OCI-LY1 (cell line): ENCODE results near the gene VTCN1.

Experiments
- H2AFZ ChIP-seq: fragments of 200-600 bp; sonication (generic), shearing (Covaris generic); 2 replicates; pipeline ENCODE4 v1.6.0; 2014; ENCODE audit warnings: antibody characterized with exemption, mild to moderate bottlenecking, low read length
- H3F3A ChIP-seq: fragments of 200-600 bp; sonication (generic), shearing (Covaris generic); 2 replicates; pipeline ENCODE4 v1.6.0; 2014; ENCODE audit warnings: mild to moderate bottlenecking, antibody characterized with exemption, low read length, moderate library complexity; ENCODE audit not compliant: insufficient read depth
- H3K27ac ChIP-seq: fragments of 200-600 bp; sonication (generic); 2 replicates; pipeline ENCODE4 v1.5.1; 2014; ENCODE audit warnings: low read length, mixed run types, mild to moderate bottlenecking, low read depth; ENCODE audit not compliant: poor library complexity, severe bottlenecking
- H3K27me3 ChIP-seq: fragments of 200-600 bp; sonication (generic); 2 replicates; pipeline ENCODE4 v1.6.0; 2014; ENCODE audit warnings: antibody characterized with exemption, mild to moderate bottlenecking, low read length, moderate library complexity; ENCODE audit not compliant: insufficient read depth
- H3K36me3 ChIP-seq: fragments of 200-600 bp; sonication (generic); 2 replicates; pipeline ENCODE4 v1.6.1; 2014; ENCODE audit warnings: mild to moderate bottlenecking, antibody characterized with exemption, low read length, moderate library complexity, mixed read lengths; ENCODE audit not compliant: insufficient read depth
- H3K4me1 ChIP-seq: fragments of 200-600 bp; sonication (generic); 2 replicates; pipeline ENCODE4 v1.5.1; 2014; ENCODE audit warnings: mild to moderate bottlenecking, low read length, moderate library complexity; ENCODE audit not compliant: insufficient read depth, severe bottlenecking
- H3K4me2 ChIP-seq: fragments of 200-600 bp; sonication (generic), shearing (Covaris generic); 2 replicates; pipeline ENCODE4 v1.6.1; 2014; ENCODE audit warnings: low read length
- H3K4me3 ChIP-seq: fragments of 200-600 bp; sonication (generic); 2 replicates; pipeline ENCODE4 v1.5.1; 2014; ENCODE audit warnings: low read length, low read depth, mild to moderate bottlenecking, mixed read lengths; ENCODE audit not compliant: poor library complexity, severe bottlenecking
- H3K79me2 ChIP-seq: fragments of 200-600 bp; shearing (Covaris generic); 2 replicates; pipeline ENCODE4 v1.6.1; 2016; ENCODE audit warnings: mixed run types, low read length, mixed read lengths; ENCODE audit not compliant: insufficient read depth
- H3K9ac ChIP-seq: fragments of 200-600 bp; sonication (generic), shearing (Covaris generic); 2 replicates; pipeline ENCODE4 v1.6.1; 2014; ENCODE audit warnings: mild to moderate bottlenecking, low read length, mixed read lengths
- H3K9me2 ChIP-seq: fragments of 200-600 bp; sonication (generic), shearing (Covaris generic); 2 replicates; pipeline ENCODE4 v1.6.1; 2014; ENCODE audit warnings: low read depth, mild to moderate bottlenecking, low read length, mixed read lengths
- H3K9me3 ChIP-seq: fragments of 200-600 bp; shearing (Covaris generic); 2 replicates; pipeline ENCODE4 v1.6.1; 2014; ENCODE audit warnings: low read length, mixed read lengths
- H4K20me1 ChIP-seq: fragments of 200-600 bp; sonication (generic), shearing (Covaris generic); 2 replicates; pipeline ENCODE4 v1.6.0; 2016; ENCODE audit warnings: mild to moderate bottlenecking, low read length; ENCODE audit not compliant: insufficient read depth
- EZH2 ChIP-seq: fragments of 200-600 bp; sonication (generic), shearing (Covaris generic); IDR thresholded peaks from 2 replicates; pipeline ENCODE4 v1.8.0; 2017; ENCODE audit warnings: borderline replicate concordance, mixed run types, mild to moderate bottlenecking, antibody characterized with exemption, low read length, moderate library complexity, mixed read lengths
- TF ChIP-seq, protein P1 (sequence below): fragments of 200-600 bp; sonication (generic), shearing (Covaris generic); IDR thresholded peaks from 2 replicates; pipeline ENCODE4 v1.5.1; 2017; ENCODE audit warnings: mild to moderate bottlenecking, antibody characterized with exemption, low read length, moderate library complexity, mixed read lengths

The VTCN1 gene

DNA sequence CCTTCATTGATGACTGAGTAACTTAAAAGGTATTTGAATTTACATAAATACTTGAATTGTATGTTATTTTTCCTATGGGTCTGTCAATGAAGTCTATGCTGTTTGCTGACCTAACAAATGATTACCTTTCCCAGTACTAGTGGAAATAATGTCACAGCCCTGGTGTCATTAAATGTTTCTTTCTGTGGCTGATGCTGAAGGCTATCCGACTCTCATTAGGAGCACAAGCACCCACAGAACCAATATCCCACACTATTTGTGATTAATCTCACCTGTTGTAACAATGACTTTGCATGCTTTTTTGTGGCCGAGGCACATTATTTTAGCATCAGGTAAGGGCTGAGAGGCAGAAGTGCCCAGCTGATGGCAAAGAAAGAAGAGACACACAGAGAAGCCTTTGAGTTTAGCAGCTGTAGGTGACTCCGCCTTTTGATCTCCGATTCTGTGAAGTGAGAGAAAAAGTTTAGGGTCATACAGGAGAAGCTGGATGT is 63.3 kb downstream of the VTCN1 start:
- no peaks in the 10 kb centered on the region for H3K4me1 ChIP-seq
- no peaks in the 10 kb centered on the region for H3K9me3 ChIP-seq
- no peaks in the 10 kb centered on the region for H3K79me2 ChIP-seq
- H3K27ac ChIP-seq, result no peak overlapping the region
- no peak overlapping the region for H3K4me2 ChIP-seq
- H2AFZ ChIP-seq, result no peak overlapping the region
- no peaks in the 10 kb centered on the region for H3K9me2 ChIP-seq
- no peak overlapping the region for H3K9ac ChIP-seq
- H3F3A ChIP-seq, result no peaks in the 10 kb centered on the region
- no peaks in the 10 kb centered on the region for H3K27me3 ChIP-seq
- no peak overlapping the region for H3K4me3 ChIP-seq
- H3K36me3 ChIP-seq, result no peaks in the 10 kb centered on the region
- no peaks in the 10 kb centered on the region for H4K20me1 ChIP-seq
- TF ChIP-seq, protein P1, sequence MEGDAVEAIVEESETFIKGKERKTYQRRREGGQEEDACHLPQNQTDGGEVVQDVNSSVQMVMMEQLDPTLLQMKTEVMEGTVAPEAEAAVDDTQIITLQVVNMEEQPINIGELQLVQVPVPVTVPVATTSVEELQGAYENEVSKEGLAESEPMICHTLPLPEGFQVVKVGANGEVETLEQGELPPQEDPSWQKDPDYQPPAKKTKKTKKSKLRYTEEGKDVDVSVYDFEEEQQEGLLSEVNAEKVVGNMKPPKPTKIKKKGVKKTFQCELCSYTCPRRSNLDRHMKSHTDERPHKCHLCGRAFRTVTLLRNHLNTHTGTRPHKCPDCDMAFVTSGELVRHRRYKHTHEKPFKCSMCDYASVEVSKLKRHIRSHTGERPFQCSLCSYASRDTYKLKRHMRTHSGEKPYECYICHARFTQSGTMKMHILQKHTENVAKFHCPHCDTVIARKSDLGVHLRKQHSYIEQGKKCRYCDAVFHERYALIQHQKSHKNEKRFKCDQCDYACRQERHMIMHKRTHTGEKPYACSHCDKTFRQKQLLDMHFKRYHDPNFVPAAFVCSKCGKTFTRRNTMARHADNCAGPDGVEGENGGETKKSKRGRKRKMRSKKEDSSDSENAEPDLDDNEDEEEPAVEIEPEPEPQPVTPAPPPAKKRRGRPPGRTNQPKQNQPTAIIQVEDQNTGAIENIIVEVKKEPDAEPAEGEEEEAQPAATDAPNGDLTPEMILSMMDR, result no peak
- TF ChIP-seq EZH2, result no peak

DNA sequence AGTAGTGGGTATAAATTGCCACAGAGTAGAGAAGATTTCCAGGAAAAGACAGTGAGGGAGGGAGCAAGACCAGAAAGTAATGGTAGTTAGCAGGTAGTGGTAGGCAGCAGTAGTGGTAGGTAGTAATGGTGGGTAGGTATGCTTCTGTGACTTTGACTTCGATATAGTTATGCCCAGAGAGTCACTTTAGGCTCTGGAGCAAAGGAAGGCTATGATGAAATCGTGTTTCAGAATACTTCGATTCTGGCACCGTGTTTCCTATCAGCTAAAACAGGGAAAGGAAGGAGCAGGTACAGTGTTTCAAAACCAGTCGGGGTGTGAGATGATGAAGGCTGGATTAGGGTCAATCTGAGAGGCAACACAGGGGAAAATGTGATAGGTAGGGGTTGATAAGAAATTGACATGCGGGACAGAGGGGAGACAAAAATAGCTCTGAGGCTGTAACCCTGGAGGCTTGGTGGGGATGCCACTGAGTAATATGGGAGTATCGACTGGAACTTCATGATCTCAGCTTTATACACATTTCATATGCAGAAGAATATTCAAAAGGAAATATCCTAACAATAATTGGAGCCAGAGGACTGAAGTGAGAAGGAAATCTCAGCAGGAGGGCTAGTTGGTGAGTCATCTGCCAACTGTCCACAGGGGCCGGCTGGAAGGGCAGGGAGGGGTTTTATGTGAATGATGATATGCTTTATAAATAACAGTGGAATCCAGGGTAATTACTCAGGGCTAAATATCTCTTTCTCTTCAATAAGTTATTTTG is 64.0 kb downstream of the VTCN1 start:
- Histone ChIP-seq H3K4me2 (no peak overlapping the region), H3K9ac (no peak overlapping the region), H3F3A (no peaks in the 10 kb centered on the region), H2AFZ (no peak overlapping the region), H4K20me1 (no peaks in the 10 kb centered on the region), H3K27me3 (no peaks in the 10 kb centered on the region), H3K9me2 (no peaks in the 10 kb centered on the region), H3K9me3 (no peaks in the 10 kb centered on the region), H3K79me2 (no peaks in the 10 kb centered on the region), H3K4me1 (no peaks in the 10 kb centered on the region), H3K27ac (no peak overlapping the region), H3K36me3 (no peaks in the 10 kb centered on the region), H3K4me3 (no peak overlapping the region)
- TF ChIP-seq EZH2, result no peak
- TF ChIP-seq, protein P1, result no peak

DNA sequence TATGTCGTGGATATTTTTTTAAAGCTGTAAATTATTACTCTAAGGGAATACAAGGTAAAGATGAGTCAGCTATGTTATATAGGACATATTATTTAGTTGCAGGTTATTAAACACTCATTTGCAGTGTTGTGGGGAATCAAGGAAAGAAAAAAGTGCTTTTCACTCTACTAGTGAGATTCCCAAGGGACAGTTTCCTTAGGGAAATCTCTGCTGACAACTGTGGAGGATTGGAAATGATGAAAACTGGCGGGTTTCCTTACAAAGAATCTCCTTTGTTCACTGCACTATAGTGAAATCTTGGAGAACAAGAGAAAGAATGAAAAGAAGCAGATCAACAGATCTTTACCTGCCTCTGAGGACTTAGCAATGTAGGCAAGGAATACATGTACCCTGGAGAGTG is 64.7 kb downstream of the VTCN1 start:
- Histone ChIP-seq H3K9ac (no peak overlapping the region), H3K27ac (no peak overlapping the region), H3K4me2 (no peak overlapping the region), H2AFZ (no peak overlapping the region), H3K4me1 (no peaks in the 10 kb centered on the region), H3K27me3 (no peaks in the 10 kb centered on the region), H3K9me3 (no peaks in the 10 kb centered on the region), H4K20me1 (no peaks in the 10 kb centered on the region), H3F3A (no peaks in the 10 kb centered on the region), H3K9me2 (no peaks in the 10 kb centered on the region), H3K79me2 (no peaks in the 10 kb centered on the region), H3K36me3 (no peaks in the 10 kb centered on the region), H3K4me3 (no peak overlapping the region)
- TF ChIP-seq, protein P1, result no peak
- no peak for TF ChIP-seq EZH2
